ENCODE measurements around the gene CDK5RAP3.

The CDK5RAP3 gene

DNA sequence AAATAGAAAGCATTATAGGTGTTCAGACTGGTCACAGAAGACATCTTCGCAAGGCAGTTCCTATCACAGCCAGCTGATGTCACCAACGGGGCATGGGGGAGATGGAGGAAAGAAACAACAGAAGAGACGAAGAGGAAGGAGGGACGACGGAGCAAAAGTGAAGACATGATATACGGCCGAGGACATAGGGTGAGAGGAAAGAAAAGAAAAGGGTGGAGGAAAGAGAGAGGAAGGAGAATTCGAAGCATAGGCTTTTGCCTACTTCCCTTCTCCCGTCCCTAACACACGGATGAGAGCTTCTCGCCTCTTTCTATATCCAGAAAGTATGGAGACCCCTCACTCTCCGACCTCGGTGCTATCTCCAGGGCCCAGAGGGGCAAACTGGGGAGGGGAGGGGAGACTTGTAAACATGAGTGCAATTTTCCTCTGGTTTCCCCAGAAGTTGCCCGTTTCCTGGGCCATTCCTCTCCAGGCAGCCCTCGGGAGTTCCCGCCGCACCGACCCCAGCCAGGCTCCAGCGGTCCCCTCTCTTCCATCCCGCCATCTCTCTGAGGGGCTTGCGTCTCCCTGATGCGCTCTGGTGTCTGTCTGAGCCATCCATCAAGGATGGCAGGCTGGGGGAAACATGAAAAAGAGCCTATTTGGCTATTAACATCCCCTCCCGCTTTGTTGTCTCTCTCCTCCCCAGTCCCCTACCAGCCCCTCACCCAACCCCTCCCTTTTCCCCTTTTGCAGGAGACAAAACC is 40.7 kb downstream of the CDK5RAP3 start:
- Histone ChIP-seq H3K4me2 (ENCODE audit: low read length) (peak overlapping the region; percentile 64), H3K27me3 (ENCODE audit: control insufficient read depth, insufficient read depth, low read length) (no peaks in the 10 kb centered on the region), H3K79me2 (no peaks in the 10 kb centered on the region), H2AFZ (peak overlapping the region; percentile 92), H3K36me3 (ENCODE audit: control insufficient read depth, insufficient read depth, low read length) (no peaks in the 10 kb centered on the region), H3K9ac (no peak overlapping the region), H3K4me3 (ENCODE audit: low read depth, low read length) (no peak overlapping the region), H3K4me1 (peaks cover 19% of the 10 kb centered on the region), H3K27ac (no peak overlapping the region), H3K9me3 (ENCODE audit: control insufficient read depth, low read length) (no peaks in the 10 kb centered on the region)
- peak; percentile 41 for TF ChIP-seq CTCF (IDR thresholded peaks at IDR 0.05)

- no peak overlapping the region for H3K27ac ChIP-seq
- no peaks in the 10 kb centered on the region for H3K27me3 ChIP-seq (ENCODE audit: control insufficient read depth, insufficient read depth, low read length)
- H3K4me1 ChIP-seq: peaks cover 19% of the 10 kb centered on the region
- H3K79me2 ChIP-seq: no peaks in the 10 kb centered on the region
- H3K9ac ChIP-seq: no peak overlapping the region
- TF ChIP-seq CTCF (IDR thresholded peaks at IDR 0.05): no peak
- H3K4me3 ChIP-seq (ENCODE audit: low read depth, low read length): no peak overlapping the region
- no peaks in the 10 kb centered on the region for H3K9me3 ChIP-seq (ENCODE audit: control insufficient read depth, low read length)
- peak overlapping the region; percentile 64 for H3K4me2 ChIP-seq (ENCODE audit: low read length)
- no peaks in the 10 kb centered on the region for H3K36me3 ChIP-seq (ENCODE audit: control insufficient read depth, insufficient read depth, low read length)
- peak overlapping the region; percentile 92 for H2AFZ ChIP-seq
These were observed 41.2 kb downstream of the CDK5RAP3 start for GRCh38 chr17:48012151-48012520.

GRCh38 chr17:48012654-48013053 is 41.7 kb downstream of the CDK5RAP3 start:
- no peak overlapping the region for H3K27ac ChIP-seq
- H3K27me3 ChIP-seq (ENCODE audit: control insufficient read depth, insufficient read depth, low read length): no peaks in the 10 kb centered on the region
- no peak overlapping the region for H3K9ac ChIP-seq

GRCh38 chr17:48013876-48014594 is 43.1 kb downstream of the CDK5RAP3 start:
- Histone ChIP-seq H3K9ac (no peak overlapping the region), H3K4me3 (ENCODE audit: low read depth, low read length) (no peak overlapping the region), H3K79me2 (no peaks in the 10 kb centered on the region), H3K27ac (peak overlapping the region; percentile 52), H3K9me3 (ENCODE audit: control insufficient read depth, low read length) (no peaks in the 10 kb centered on the region), H2AFZ (peak overlapping the region; percentile 82), H3K4me2 (ENCODE audit: low read length) (no peak overlapping the region), H3K4me1 (peaks cover 25% of the 10 kb centered on the region), H3K36me3 (ENCODE audit: control insufficient read depth, insufficient read depth, low read length) (no peaks in the 10 kb centered on the region), H3K27me3 (ENCODE audit: control insufficient read depth, insufficient read depth, low read length) (no peaks in the 10 kb centered on the region)
- TF ChIP-seq CTCF (IDR thresholded peaks at IDR 0.05): no peak

More at GRCh38 chr17:48012654-48013053, 41.7 kb downstream of the CDK5RAP3 start:
- no peaks in the 10 kb centered on the region for H3K79me2 ChIP-seq
- peaks cover 19% of the 10 kb centered on the region for H3K4me1 ChIP-seq
- no peaks in the 10 kb centered on the region for H3K36me3 ChIP-seq (ENCODE audit: control insufficient read depth, insufficient read depth, low read length)
- no peak overlapping the region for H3K4me2 ChIP-seq (ENCODE audit: low read length)
- TF ChIP-seq CTCF (IDR thresholded peaks at IDR 0.05): no peak
- no peak overlapping the region for H3K4me3 ChIP-seq (ENCODE audit: low read depth, low read length)
- peak overlapping the region; percentile 92 for H2AFZ ChIP-seq
- no peaks in the 10 kb centered on the region for H3K9me3 ChIP-seq (ENCODE audit: control insufficient read depth, low read length)
